GM21619 (cell line): Measurements from ENCODE around the gene RPS6KL1.

Experiments used
- ATAC-seq: cut with Tn5 transposase; IDR thresholded peaks from one replicate; pipeline ENCODE4 v1.9.1; 2021; ENCODE audit not compliant: unreplicated experiment

Gene RPS6KL1

GRCh38 chr14:74859757-74860552, 63.1 kb downstream of the RPS6KL1 start:
- no peak for ATAC-seq

DNA sequence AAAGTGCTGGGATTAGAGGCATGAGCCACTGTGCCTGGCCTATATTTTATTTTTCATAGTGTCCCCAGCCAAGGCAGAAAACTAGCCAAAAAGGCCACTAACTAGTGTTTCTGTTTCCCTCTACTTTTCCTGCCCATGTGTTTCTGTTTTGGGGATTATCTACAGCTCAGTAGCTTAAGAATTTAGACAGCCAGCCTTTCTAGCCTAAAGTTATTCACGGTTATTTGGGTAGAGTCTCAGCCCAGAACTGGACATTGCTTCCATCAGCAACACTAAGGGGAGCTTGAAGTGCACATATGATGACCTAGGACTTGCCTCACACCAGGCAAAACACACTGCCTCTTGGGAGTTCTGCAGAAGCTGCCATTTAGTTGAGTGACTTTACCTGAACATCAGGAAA, 65.0 kb downstream of the RPS6KL1 start:
- no peak for ATAC-seq

GRCh38 chr14:74856366-74856765, 66.7 kb downstream of the RPS6KL1 start:
- no peak for ATAC-seq

DNA sequence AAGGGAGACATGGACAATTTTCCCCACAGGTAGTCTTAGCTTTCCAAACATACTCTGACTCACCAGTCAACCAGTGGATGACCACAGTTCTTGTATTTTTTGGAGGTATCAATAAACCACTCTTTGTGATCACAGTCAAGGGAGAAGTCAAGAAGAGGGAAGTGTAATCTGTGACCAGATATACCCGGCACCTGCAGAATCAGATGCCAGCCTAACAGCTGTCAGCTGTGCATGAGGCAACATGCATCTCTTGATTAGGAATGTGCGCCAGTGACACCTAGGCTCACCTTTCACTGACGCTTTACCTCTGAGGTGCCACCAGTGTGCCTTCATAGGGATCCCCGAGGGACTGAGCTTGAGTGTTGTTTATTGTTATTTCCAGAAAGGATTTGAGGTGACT, 67.1 kb downstream of the RPS6KL1 start:
- ATAC-seq = no peak

- ATAC-seq = no peak
Observed at GRCh38 chr14:74855021-74855420, 68.0 kb downstream of the RPS6KL1 start.
